Large intestine (tissue), 3 donors: Measurements from ENCODE around the gene TGFA. TPM values are rescaled to one million over a fixed set of nuclear protein-coding genes. Genes with fewer than 3 reads are reported as not detected.

Source experiments
- DNase-seq, 2 donors: peaks; one replicate each; pipeline versions ENCODE4 v3.0.0 to v3.0.0-alpha.2; 2013
- H3K27ac ChIP-seq: one replicate; pipeline ENCODE4 v1.5.1; 2013; ENCODE audit warnings: low read length
- H3K27me3 ChIP-seq: 2 replicates; pipeline ENCODE4 v1.6.1; 2013; ENCODE audit warnings: low read length; ENCODE audit not compliant: control insufficient read depth, insufficient read depth
- H3K36me3 ChIP-seq: 2 replicates; pipeline ENCODE4 v1.6.1; 2013; ENCODE audit warnings: low read length; ENCODE audit not compliant: control insufficient read depth, insufficient read depth
- H3K4me1 ChIP-seq: one replicate; pipeline ENCODE4 v1.6.1; 2013; ENCODE audit warnings: low read length; ENCODE audit not compliant: control insufficient read depth, insufficient read depth
- H3K4me3 ChIP-seq: one replicate; pipeline ENCODE4 v1.5.1; 2013; ENCODE audit warnings: low read length
- H3K9me3 ChIP-seq: one replicate; pipeline ENCODE4 v1.6.1; 2013; ENCODE audit warnings: mild to moderate bottlenecking, low read depth, low read length, moderate library complexity; ENCODE audit not compliant: control insufficient read depth
- WGBS: methylation state at CpG from one replicate; pipeline ENCODE4 v1.1.5; 2013; ENCODE audit warnings: low lambda C conversion rate; ENCODE audit not compliant: insufficient coverage; 5-methylcytosine and 5-hydroxymethylcytosine counted together
- polyA plus RNA-seq: library from polyadenylated mRNA; unstranded; fragments of 120-200 nt; gene quantifications from one replicate; pipeline ENCODE4 v1.2.1, GENCODE V29; 2013

TGFA gene
- polyA plus RNA-seq, 1 donor = 8.4 TPM

- Histone ChIP-seq H3K27me3 (peaks cover 8% of the 10 kb centered on the region), H3K27ac (no peak overlapping the region), H3K36me3 (no peaks in the 10 kb centered on the region), H3K9me3 (no peaks in the 10 kb centered on the region), H3K4me1 (no peaks in the 10 kb centered on the region), H3K4me3 (no peak overlapping the region)
- DNase-seq = no peak
- no CpG with 5 or more reads among the region's 7 CpGs for WGBS
Measured at GRCh38 chr2:70570041-70570661, 16.5 kb upstream of the TGFA start.

- Histone ChIP-seq H3K4me1 (no peaks in the 10 kb centered on the region), H3K36me3 (no peaks in the 10 kb centered on the region), H3K27me3 (peaks cover 8% of the 10 kb centered on the region), H3K27ac (no peak overlapping the region), H3K9me3 (no peaks in the 10 kb centered on the region), H3K4me3 (no peak overlapping the region)
- no peak for DNase-seq
- WGBS = 91% methylated on average over 1 of the region's 6 CpGs
Measured at GRCh38 chr2:70569559-70569958, 15.9 kb upstream of the TGFA start.

GRCh38 chr2:70566906-70567305 lies 13.3 kb upstream of the TGFA start:
- H3K9me3 ChIP-seq = no peaks in the 10 kb centered on the region
- H3K27ac ChIP-seq = no peak overlapping the region
- H3K4me3 ChIP-seq = no peak overlapping the region
- no peaks in the 10 kb centered on the region for H3K4me1 ChIP-seq
- DNase-seq = no peak
- H3K27me3 ChIP-seq = peaks cover 5% of the 10 kb centered on the region
- no peaks in the 10 kb centered on the region for H3K36me3 ChIP-seq
- no CpG with 5 or more reads among the region's 2 CpGs for WGBS

GRCh38 chr2:70566464-70566863 lies 12.8 kb upstream of the TGFA start:
- Histone ChIP-seq H3K36me3 (no peaks in the 10 kb centered on the region), H3K4me3 (no peak overlapping the region), H3K9me3 (no peaks in the 10 kb centered on the region), H3K27me3 (peaks cover 3% of the 10 kb centered on the region), H3K4me1 (no peaks in the 10 kb centered on the region), H3K27ac (no peak overlapping the region)
- no peak for DNase-seq
- 63% methylated on average over 1 of the region's 3 CpGs for WGBS

- H3K27me3 ChIP-seq = no peaks in the 10 kb centered on the region
- H3K9me3 ChIP-seq = no peaks in the 10 kb centered on the region
- no peak overlapping the region for H3K4me3 ChIP-seq
- WGBS = 100% methylated on average over 1 of the region's 9 CpGs
- H3K27ac ChIP-seq = no peak overlapping the region
- no peaks in the 10 kb centered on the region for H3K36me3 ChIP-seq
- DNase-seq = no peak
- no peaks in the 10 kb centered on the region for H3K4me1 ChIP-seq
Measured at GRCh38 chr2:70565039-70565731, 11.6 kb upstream of the TGFA start.

- no peak overlapping the region for H3K4me3 ChIP-seq
- no peak for DNase-seq
- no peaks in the 10 kb centered on the region for H3K27me3 ChIP-seq
- no peaks in the 10 kb centered on the region for H3K36me3 ChIP-seq
- H3K4me1 ChIP-seq = peaks cover 16% of the 10 kb centered on the region
- H3K9me3 ChIP-seq = no peaks in the 10 kb centered on the region
- no peak overlapping the region for H3K27ac ChIP-seq
Measured at GRCh38 chr2:70561893-70562292, 8.3 kb upstream of the TGFA start.

- Histone ChIP-seq H3K9me3 (no peaks in the 10 kb centered on the region), H3K4me1 (peaks cover 21% of the 10 kb centered on the region), H3K36me3 (no peaks in the 10 kb centered on the region), H3K27ac (no peak overlapping the region), H3K4me3 (no peak overlapping the region), H3K27me3 (no peaks in the 10 kb centered on the region)
- no CpG with 5 or more reads among the region's 2 CpGs for WGBS
- DNase-seq = no peak
Measured at GRCh38 chr2:70560442-70560841, 6.8 kb upstream of the TGFA start.

- WGBS = 78% methylated on average over 1 of the region's 2 CpGs
- peaks cover 23% of the 10 kb centered on the region for H3K4me1 ChIP-seq
Measured at GRCh38 chr2:70560040-70560439, 6.4 kb upstream of the TGFA start.

GRCh38 chr2:70558195-70558808 lies 4.7 kb upstream of the TGFA start:
- DNase-seq = no peak
- H3K27me3 ChIP-seq = peaks cover 15% of the 10 kb centered on the region
- WGBS = no CpG with 5 or more reads among the region's 5 CpGs
- no peaks in the 10 kb centered on the region for H3K36me3 ChIP-seq
- H3K4me3 ChIP-seq = no peak overlapping the region
- no peaks in the 10 kb centered on the region for H3K9me3 ChIP-seq
- no peak overlapping the region for H3K27ac ChIP-seq
- peaks cover 31% of the 10 kb centered on the region for H3K4me1 ChIP-seq

More at GRCh38 chr2:70560040-70560439, 6.4 kb upstream of the TGFA start:
- Histone ChIP-seq H3K27ac (no peak overlapping the region), H3K36me3 (no peaks in the 10 kb centered on the region), H3K27me3 (peaks cover 3% of the 10 kb centered on the region), H3K4me3 (no peak overlapping the region), H3K9me3 (no peaks in the 10 kb centered on the region)
- no peak for DNase-seq

- H3K4me3 ChIP-seq = no peak overlapping the region
- peaks cover 25% of the 10 kb centered on the region for H3K27me3 ChIP-seq
- H3K9me3 ChIP-seq = no peaks in the 10 kb centered on the region
- no peaks in the 10 kb centered on the region for H3K36me3 ChIP-seq
- peaks cover 31% of the 10 kb centered on the region for H3K4me1 ChIP-seq
- H3K27ac ChIP-seq = peak overlapping the region; percentile 46
- DNase-seq = peak; percentile 55 to 78
- WGBS = no CpG with 5 or more reads among the region's 6 CpGs
Measured at GRCh38 chr2:70557171-70557838, 3.7 kb upstream of the TGFA start.
